OCI-LY7 (cell line): ENCODE results near the gene AKAP13.

Experiments used
- EZH2phosphoT487 ChIP-seq: fragments of 200-600 bp; sonication (generic); IDR thresholded peaks from 2 replicates; pipeline ENCODE4 v1.6.1; 2018; ENCODE audit warnings: low read depth, borderline replicate concordance, mild to moderate bottlenecking, mixed run types, antibody characterized with exemption, low read length, moderate library complexity, mixed read lengths
- TF ChIP-seq, protein P1 (sequence below): fragments of 200-600 bp; sonication (generic); conservative IDR thresholded peaks from 2 replicates; pipeline ENCODE4 v1.5.1; 2014; ENCODE audit warnings: mild to moderate bottlenecking, antibody characterized with exemption, low read length, moderate library complexity, mixed read lengths

DNA sequence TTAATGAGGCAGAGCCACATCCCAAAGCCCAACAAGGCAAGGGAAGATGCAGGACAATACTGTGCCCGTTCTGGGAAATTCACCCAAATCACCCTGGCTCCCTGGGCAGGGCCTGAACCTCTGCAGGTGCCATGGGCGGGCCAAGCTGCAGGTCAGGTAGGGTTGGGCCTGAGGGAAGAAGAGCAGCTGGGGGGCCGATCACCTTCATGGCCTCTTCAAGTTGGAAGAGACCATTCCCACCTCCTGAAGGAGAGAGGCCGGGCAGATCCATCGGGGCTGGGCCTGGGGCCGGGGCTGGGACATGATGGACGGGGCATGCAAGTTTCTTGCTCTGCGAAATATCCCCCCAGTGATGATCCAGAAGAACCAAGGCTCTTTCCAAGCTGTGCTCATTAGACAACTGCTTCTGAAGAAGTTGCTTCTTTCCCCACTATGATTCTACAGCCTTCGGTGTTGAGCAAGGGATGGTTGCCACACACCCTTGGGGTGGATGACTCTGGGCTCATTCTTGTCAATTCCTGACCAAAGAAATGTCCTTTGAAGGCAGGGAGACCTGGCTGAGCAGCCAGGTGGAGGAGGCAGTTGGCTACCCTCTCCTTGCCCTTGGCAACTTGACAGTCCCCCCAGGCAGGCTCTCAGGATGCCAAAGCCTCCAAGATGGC is 376.1 kb downstream of the AKAP13 start:
- TF ChIP-seq, protein P1, sequence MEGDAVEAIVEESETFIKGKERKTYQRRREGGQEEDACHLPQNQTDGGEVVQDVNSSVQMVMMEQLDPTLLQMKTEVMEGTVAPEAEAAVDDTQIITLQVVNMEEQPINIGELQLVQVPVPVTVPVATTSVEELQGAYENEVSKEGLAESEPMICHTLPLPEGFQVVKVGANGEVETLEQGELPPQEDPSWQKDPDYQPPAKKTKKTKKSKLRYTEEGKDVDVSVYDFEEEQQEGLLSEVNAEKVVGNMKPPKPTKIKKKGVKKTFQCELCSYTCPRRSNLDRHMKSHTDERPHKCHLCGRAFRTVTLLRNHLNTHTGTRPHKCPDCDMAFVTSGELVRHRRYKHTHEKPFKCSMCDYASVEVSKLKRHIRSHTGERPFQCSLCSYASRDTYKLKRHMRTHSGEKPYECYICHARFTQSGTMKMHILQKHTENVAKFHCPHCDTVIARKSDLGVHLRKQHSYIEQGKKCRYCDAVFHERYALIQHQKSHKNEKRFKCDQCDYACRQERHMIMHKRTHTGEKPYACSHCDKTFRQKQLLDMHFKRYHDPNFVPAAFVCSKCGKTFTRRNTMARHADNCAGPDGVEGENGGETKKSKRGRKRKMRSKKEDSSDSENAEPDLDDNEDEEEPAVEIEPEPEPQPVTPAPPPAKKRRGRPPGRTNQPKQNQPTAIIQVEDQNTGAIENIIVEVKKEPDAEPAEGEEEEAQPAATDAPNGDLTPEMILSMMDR: no peak
- no peak for TF ChIP-seq EZH2phosphoT487
